Raji (cell line): ENCODE measurements around the gene DENND5A.

Experiments
- POLR2A ChIP-seq: IDR thresholded peaks from 2 replicates; pipeline ENCODE4 v1.6.1; 2011; ENCODE audit warnings: low read depth, low read length, control low read depth; ENCODE audit not compliant: insufficient read depth

DENND5A gene

GRCh38 chr11:9103542-9104276 lies 161.4 kb downstream of the DENND5A start:
- TF ChIP-seq POLR2A: no peak

- TF ChIP-seq POLR2A: no peak
Observed at GRCh38 chr11:9099617-9100016, 165.5 kb downstream of the DENND5A start.

- no peak for TF ChIP-seq POLR2A
Observed at GRCh38 chr11:9096427-9096826, 168.7 kb downstream of the DENND5A start.

- no peak for TF ChIP-seq POLR2A
Observed at GRCh38 chr11:9095421-9095820, 169.7 kb downstream of the DENND5A start.

- TF ChIP-seq POLR2A: no peak
Observed at GRCh38 chr11:9094420-9094819, 170.7 kb downstream of the DENND5A start.

GRCh38 chr11:9092853-9093778 lies 172.0 kb downstream of the DENND5A start:
- no peak for TF ChIP-seq POLR2A

- no peak for TF ChIP-seq POLR2A
Observed at GRCh38 chr11:9092072-9092471, 173.1 kb downstream of the DENND5A start.

GRCh38 chr11:9091044-9091922 lies 173.9 kb downstream of the DENND5A start, which contains the start of gene SCUBE2:
TSS of gene SCUBE2 (minus strand) at chr11:9091599. CDS start at chr11:9091528, 71 bp downstream.
- TF ChIP-seq POLR2A: no peak

GRCh38 chr11:9090488-9091043 lies 174.6 kb downstream of the DENND5A start:
- TF ChIP-seq POLR2A: no peak

- no peak for TF ChIP-seq POLR2A
Observed at GRCh38 chr11:9089636-9090035, 175.5 kb downstream of the DENND5A start.

GRCh38 chr11:9089061-9089460 lies 176.1 kb downstream of the DENND5A start:
- TF ChIP-seq POLR2A: no peak
